Erythroblast (primary cell): ENCODE measurements around the gene COA6.

Experiments
- DNase-seq, 2 experiments: peaks; one replicate each; lab custom pipeline; 2025; lab: John Stamatoyannopoulos, UW
- GATA1 ChIP-seq: IDR thresholded peaks from 2 replicates; pipeline ENCODE4 v1.6.1; 2011; ENCODE audit warnings: low read depth, mild to moderate bottlenecking, control low read depth, low read length, moderate library complexity
- POLR2A ChIP-seq: IDR thresholded peaks from 2 replicates; pipeline ENCODE4 v1.6.1; 2011; ENCODE audit warnings: mild to moderate bottlenecking, low read length

Gene COA6, protein sequence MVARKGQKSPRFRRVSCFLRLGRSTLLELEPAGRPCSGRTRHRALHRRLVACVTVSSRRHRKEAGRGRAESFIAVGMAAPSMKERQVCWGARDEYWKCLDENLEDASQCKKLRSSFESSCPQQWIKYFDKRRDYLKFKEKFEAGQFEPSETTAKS

DNA sequence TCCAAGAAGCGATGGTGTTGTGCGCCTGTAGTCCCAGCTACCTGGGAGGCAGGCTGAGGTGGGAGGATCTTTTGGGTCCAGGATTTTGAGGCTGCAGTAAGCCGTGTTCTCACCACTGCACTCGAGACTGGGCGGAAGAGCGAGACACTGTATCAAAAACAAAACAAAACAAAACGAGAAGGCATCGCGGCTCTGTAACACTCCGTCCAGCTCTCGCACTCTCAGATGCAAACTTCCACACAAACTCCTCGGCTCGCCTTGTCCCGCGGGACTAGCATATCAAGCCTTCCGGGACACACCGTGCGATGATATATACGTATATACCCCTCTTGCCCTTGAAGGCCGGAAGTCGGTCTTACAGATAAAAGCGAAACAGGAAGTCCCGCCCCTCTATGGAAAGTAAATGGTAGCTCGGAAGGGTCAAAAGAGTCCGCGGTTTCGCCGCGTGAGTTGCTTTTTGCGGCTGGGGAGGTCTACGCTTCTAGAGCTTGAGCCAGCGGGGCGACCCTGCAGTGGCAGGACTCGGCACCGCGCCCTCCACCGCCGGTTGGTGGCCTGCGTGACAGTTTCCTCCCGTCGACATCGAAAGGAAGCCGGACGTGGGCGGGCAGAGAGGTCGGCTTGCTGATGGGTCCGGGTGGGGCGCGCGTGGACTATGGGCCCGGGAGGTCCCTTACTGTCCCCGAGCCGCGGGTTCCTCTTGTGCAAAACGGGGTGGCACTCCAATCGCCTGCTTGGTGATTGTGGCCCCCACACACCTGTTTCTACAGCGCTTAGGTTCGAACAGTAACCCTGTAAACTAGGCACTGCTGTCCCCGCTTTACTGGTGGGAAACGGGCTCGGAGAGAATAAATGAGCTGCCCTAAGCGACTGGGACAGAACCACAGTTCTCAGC lies at the start of gene COA6:
Gene COA6, plus strand, starts transcription at position 393 of the 895 bp plus-strand sequence. Its CDS starts 11 bp downstream, at position 404.
- peak; percentile 99 for TF ChIP-seq POLR2A
- no peak for TF ChIP-seq GATA1
- peak; percentile 96 to 97 for DNase-seq

DNA sequence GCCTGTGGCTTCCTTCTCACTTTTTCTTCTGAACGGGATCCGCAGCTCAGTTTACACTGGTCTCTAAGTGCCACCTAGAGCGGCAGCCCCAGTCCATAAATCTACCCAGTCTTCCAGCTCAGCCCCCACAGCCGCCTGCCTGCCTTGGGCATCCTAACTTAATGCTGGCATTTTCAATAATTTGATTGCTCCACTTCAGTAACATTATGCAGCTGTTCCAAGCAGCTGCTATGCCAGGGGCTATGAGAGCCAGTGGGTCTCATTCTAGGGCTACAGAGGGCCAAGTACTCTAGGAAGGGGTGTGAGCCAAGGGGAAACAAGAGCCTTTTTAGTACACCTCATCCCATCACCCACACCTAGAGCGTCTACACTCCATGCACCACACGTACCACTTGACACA lies 48.4 kb upstream of the COA6 start:
- no peak for TF ChIP-seq GATA1
- no peak for TF ChIP-seq POLR2A
- DNase-seq, result no peak

DNA sequence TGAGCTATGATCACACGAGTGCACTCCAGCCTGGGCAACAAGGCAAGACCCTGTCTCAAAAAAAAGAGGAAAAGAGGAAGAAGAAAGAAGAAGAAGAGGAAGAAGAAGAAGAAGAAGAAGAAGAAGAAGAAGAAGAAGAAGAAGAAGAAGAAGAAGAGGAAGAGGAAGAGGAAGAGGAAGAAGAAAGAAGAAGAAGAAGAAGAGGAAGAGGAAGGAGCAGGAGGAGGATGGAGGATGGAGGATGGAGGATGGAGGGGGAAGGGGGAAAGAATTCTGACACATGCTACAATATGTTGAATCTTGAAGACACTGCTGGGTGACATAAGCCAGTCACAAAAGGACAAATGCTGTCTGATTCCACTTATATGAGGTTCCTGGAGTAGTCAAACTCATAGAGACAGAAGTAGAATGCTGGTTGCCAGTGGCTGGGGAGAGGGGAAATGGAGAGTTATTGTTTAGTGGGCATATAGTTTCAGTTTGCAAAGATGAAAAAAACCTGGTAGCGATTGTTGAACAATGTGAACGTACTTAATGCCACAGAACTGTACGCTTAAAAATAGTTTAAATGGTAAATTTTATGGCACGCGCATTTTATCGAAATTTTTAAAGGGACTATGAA lies 47.3 kb upstream of the COA6 start:
- TF ChIP-seq POLR2A (no peak), GATA1 (no peak)
- DNase-seq, result no peak

DNA sequence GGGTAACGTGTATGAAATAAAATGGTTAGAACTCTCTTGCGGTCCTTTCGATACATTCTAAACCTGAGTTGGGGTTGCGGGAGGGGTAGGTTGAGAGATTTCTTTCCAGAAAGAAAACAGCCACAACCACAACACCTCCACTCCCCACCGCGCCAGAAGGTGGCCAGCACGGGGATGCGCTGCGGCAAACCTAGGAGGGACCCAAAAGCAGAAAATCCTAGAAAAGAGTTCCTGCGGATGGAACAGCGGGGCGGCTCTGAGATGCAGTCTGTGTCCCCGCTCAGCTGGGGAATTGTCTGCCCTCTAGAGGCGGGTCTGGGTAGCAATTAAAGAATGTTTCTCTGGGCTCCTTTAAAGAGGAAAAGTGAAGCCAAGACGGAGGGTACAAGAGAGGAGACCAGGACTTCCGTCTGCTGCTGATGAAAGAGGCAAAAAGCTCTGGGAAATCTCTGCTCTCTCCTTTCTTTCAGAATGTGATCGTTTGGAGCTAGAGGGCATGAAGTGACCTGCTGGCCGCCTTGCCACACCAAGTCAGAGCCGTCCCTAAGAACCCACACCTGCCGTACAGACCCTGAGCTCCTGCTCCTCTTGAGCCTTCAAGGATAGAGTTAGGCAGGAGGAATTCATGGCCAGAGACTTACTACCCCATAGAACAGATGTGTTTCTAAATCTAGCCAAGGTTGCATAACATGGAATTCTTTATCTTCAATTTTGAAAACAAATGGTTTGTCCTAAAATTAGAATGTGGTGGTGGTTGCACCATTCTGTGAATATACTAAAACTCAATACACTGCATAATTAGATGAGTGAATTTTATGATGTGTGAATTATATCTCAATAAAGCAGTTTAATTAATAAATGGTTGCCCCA lies 46.5 kb upstream of the COA6 start:
- no peak for TF ChIP-seq GATA1
- TF ChIP-seq POLR2A, result no peak
- peak; percentile 40 to 68 for DNase-seq

DNA sequence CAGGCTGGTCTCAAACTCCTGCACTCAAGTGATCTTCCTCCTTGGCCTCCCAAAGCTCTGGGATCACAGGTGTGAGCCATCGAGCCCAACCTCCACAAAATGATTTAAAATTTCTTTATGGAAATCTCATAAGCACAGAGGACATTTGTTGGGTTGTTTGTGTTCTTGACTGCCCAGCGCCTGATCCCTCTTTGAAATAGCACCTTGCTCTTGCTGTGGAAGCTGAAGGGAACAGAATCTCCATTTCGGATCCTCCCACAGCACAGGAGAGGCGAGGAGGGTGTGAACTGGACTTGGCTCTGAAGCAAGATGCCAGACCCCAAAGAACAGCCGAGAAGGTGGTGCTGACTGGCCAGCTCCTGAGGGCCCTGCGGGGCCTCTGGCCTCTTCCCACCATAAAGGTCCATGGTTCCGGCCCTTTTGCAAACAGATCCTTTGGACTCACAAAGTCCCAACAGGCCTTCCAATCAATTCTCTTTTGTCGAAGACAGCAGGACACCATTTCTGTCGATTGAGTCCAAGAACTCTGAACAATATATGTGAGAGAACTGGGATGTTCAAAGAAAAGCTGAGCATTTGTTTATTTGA lies 45.6 kb upstream of the COA6 start:
- TF ChIP-seq POLR2A (no peak), GATA1 (no peak)

DNA sequence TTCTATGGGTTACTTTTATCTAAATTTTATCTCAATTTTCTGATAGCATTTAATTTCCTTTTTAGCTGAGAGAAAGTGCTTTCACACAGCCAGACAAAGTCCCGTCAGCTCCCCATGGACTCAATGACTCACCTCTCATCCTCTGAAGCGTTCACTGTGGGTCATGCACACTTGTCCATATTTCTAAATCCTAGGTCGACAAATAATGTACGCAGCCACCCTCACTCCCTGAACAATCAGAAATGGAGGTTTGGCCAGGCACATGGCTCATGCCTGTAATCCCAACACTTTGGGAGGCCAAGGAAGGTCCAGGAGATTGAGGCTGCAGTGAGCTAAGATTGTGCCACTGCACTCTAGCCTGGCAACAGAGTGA lies 42.4 kb upstream of the COA6 start:
- TF ChIP-seq POLR2A (no peak), GATA1 (no peak)
- no peak for DNase-seq

More for the DNA sequence above, 45.6 kb upstream of the COA6 start:
- no peak for DNase-seq

DNA sequence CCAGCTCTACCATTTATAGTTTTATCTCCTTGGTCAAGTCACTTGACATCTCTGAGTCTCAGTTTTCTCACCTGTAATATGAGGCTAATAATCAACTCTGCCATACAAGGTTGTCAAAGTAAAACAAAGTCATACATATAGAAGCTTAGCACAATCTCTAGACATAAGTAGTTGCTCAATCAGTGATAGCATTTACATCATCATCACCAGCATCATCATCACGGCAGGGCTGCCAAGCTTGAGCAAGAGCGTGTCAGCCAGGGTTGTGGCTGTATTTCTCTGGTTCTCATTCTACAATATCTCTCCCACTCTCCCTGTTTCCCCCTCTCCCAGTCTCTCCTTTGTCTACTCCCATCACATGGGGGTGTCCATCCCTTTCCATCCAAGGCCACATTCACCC lies 41.7 kb upstream of the COA6 start:
- no peak for TF ChIP-seq POLR2A
- no peak for TF ChIP-seq GATA1
- peak in 1 of 2 experiments; percentile 10 for DNase-seq

DNA sequence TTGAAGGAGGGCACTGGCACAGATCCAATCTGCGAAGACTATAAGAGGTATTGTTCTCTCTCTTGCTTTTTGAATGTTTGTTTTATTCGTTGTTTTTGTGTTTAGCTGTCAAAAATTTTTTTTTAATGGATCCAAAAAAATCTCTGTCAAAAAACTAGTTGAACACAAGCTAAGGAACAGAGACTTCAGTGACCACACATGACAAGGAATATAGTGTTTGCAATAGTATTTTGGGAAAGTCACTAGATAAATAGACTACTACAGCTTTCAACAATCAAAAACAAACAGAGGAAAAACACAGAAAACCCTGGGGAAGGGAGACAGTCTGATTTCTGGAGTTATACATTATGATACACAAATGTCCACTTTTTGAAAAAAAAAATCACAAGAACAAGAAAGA lies 36.9 kb upstream of the COA6 start:
- TF ChIP-seq POLR2A (no peak), GATA1 (no peak)

DNA sequence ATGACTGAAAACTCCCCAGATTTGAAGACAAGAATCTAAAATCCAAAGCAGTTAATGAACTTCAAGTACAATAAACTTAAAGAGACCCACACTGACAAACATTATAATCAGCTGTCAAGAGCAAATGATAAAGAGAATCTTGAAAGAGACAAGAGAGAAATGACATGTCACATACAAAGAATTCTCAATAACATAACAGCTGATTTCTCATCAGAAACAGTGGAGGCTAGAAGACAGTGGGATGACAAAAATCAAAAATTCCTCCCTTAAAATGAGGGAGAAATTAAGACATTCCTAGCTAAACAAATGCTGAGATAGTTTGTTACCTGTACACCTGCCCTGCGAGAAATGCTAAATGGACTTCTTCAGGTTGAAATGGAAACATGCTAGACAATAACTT lies 36.0 kb upstream of the COA6 start:
- TF ChIP-seq POLR2A (no peak), GATA1 (no peak)
- no peak for DNase-seq

More for the DNA sequence above, 36.9 kb upstream of the COA6 start:
- no peak for DNase-seq

DNA sequence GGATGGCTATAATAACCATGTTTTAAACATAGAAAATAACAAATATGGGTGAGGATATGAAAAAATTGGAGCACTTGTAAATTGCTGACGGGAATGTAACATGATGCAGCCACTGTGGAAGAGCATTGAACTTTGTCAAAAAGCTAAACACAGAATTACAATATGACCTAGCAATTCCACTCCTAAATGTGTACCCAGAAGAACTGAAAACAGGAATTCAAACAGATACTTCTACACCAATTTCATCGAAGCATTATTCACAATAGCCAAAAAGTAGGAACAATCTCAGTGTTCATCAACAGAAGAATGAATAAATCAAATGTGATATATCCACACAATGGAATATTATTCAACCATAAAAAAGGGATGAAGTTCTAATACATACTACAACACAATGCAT lies 32.7 kb upstream of the COA6 start:
- TF ChIP-seq GATA1 (no peak), POLR2A (no peak)
- no peak for DNase-seq

DNA sequence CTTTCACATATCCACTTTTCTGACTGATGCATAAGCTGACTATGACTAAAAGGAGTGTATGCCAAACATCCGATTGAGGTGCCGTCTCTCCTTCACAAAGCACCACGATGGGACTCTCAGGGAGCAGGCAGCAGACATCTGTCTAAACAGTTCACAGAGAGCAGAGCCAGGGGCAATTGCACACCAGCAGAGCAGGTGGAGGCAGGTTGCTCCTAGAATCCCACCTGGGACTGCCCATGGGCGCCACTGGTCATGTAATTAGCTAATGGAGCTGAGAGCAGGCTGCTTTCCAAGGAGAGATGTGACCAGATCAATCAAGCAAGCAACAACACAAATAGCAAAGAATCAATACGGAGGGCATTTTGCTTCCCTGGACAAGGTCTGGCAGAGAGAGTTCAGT lies 30.5 kb upstream of the COA6 start:
- TF ChIP-seq POLR2A, result no peak
- TF ChIP-seq GATA1, result no peak
- DNase-seq, result no peak

DNA sequence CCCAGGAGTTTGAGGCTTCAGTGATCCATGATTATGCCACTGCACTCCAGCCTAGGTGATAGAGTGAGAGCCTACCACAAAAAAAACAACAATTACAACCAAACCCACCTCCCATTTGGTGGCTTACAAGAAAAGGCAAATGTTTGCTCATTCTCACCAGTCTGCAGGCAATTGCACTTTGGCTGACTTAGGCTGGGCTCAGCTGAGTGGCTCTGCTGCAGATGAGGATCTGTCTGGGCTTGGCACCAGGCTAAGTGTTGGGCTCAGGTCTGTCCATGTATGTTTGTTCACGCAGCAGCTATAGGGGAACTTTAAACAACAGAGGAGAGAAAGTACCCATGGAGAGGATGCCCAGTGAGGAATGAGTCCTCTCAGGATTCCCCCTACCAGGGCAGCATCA lies 28.0 kb upstream of the COA6 start:
- TF ChIP-seq POLR2A (no peak), GATA1 (no peak)
- no peak for DNase-seq

DNA sequence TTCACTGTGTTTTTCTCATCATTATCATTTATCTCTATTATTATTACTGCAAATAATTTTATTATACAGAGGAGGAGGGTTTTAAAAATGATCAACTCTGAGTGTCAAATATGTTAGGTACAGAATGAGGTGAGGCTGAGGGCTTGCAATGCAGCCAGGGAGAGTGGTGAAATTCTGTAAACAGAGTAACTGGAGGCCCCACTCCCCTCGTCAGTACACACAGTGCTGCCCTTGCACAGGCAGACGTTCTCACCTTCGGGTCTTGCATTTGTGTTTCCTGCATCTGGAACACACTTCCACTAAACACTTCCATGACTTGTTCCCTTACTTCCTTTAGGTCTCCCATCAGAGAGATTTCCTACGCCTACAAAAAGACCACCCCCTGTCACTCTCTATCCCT lies 24.3 kb upstream of the COA6 start:
- TF ChIP-seq GATA1 (no peak), POLR2A (no peak)

More for the DNA sequence above, 24.3 kb upstream of the COA6 start:
- no peak for DNase-seq
